Stimulated activated CD4-positive, alpha-beta T cell treated with anti-CD3 and anti-CD28 coated beads, TNF-alpha, amount 100 ng/mL, for 24 hours (primary cell): ENCODE results near the gene C22orf39.

Experiments used
- DNase-seq, 3 experiments: peaks; one replicate each; pipeline ENCODE4 v3.0.0-alpha.2; 2020; ENCODE audit warnings: low read depth in 3 of 3

The C22orf39 gene

DNA sequence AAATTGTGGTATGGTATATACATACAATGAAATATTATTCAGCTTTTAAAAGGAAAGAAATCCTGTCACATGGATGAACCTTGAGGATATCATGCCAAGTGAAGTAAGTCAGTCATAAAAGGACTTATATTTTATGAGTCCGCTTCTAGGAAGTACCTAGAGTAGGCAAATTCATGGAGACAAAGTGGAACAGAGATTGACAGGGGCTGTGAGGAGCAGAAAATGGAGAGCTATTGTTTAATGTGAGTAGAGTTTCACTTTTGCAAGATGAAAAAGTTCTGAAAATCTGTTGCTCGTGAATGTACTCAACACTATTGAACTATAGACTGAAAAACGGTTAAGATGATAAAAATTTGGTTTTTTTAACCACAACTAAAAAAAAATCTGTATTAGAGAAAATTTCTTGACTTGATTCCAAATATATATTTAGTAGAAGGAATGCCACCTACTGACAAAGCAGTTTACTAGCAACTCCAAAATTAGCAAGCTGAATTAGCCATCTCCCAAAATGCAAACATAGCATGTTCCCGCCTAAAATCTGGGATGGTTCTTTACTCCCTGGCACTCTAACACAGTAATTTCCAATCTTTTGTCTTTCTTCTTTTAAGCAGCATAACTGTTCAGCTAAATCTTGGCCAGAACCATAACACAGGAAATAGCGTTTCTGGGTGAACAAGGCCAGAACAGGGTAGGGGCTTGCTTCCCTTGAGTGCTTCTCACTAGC lies 30.0 kb upstream of the C22orf39 start:
- DNase-seq = no peak

DNA sequence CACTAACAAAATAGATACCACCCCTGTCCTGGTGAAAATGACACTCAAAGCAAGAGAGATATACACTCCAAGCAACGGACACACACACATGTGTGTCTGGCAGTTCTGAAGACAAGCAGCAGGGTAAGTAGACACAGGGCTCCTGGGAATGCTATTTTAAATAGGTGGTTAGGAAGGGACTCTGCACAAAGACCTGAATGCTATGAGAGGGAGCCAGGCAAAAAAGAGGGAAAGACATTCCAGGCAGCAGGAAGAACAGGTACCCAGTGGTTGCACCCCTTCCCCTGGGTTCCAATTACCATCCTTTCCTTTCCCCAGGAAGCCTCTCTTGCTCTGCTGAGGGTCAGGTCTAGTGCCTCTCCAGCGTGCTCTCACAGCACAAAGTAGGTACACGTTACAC lies 28.5 kb upstream of the C22orf39 start:
- DNase-seq = no peak

DNA sequence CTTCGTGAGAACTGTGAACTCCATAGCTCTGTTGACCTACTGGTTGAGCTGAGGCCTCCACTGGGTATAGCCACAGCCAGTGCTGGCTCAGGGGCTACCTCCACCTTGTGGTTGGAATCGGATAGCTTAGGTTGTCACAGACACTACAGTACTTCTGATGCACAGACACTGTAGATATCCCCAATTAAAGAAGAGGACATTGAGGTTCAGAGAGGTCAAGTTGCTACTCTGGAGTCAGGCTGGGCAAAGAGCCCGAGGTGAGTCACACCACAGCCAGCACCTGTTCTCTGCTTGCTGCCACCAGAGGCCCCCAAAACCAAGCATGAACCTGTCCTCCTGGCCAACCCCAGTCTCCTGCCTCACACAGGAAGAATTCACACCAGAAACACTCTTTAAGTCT lies 26.1 kb upstream of the C22orf39 start:
- DNase-seq = no peak

DNA sequence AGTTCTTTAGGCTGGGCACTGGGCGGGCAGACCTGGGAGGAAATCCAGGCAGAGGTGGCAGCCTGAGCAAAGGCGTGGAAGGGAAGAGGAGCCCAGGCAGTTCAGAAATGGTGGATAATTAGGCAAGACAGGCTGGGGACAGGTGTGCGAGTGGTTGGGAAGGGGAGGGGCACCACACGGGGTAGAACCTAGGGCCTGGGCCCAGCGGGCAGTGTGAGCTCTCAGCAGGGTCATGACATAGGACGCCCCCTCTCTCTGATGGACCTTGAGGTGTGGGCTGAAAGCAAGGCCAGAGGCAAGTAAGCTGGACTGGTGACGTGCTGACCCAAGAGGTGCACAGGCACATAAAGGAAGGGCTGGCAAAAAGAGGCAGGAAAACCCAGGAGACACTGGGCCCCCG lies 24.7 kb upstream of the C22orf39 start:
- no peak for DNase-seq

DNA sequence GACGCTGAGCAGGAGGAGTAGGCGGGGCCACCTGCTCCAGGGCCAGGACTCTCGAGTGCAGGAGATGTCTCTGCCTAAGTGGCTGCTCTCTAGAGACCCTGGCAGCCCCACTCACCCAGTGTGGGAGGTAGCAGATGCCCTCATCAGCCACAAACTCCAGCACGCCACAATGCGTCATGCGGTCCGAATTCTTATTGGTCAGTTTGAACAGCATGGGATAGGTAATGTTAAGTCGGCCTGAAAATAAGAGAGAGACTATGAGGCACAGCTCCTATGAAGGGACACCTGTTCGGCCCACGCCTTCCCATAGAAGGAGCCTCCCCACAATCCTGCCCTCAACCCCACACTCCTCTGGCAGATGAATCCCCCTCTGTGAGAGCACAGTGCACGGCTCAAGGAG lies 24.1 kb upstream of the C22orf39 start:
- no peak for DNase-seq

DNA sequence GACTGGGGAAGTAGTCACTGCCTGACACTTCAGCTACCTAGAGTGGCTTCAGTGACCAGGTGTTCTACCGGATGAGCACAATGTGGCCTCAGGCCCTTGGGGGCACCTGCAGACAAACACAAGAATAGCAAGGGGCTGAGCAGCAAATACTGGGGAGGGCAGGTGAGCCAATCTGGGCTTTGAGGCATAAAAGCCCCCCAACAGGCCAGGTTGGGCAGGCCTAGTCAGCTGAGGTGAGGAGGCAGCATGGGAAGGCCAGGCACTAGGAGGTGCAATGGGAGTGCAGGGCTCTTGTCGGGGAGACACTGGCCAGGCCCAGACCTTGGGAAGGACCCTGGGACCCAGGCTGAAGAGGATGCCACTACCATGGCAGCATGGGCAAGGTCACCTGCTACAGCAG lies 22.5 kb upstream of the C22orf39 start:
- no peak for DNase-seq

DNA sequence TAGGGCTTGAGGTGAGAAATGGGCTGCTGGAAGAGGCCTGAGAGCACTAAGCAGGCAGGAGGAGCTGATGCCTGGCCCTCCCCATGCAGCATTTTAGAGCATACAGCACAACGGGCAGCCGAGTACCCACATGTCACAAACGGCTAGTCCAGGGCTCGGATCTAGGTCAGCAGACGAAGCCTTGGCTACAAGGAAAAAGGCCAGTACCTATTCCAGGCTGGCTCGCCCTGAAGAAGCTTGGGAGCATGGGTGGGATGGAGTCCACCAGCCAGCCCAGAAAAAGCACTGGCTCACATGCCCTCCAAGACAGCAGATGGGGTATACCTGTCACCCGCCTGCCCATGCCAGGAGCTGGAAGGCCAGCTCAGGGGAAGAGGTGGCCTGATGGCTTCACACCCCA lies 21.9 kb upstream of the C22orf39 start:
- no peak for DNase-seq

DNA sequence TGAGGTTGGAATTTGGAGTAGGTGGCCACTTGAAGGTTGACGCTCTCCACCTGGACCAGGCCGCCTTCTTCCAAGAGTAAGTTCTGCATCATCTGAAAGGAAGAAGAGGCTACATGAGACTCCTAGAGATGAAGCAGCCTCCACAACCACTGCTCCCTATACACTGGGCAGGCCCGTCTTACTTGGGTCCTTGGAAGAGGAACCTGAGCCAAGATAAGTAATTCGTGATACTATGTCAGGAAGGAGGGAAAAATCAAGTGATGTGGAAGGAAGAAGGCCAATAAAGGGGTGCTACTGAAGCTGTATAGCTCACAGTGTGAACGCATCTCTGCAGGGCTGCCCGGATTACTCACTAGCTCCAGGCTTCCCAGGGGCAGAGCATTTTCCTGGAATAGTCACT lies 20.4 kb upstream of the C22orf39 start:
- DNase-seq = no peak

DNA sequence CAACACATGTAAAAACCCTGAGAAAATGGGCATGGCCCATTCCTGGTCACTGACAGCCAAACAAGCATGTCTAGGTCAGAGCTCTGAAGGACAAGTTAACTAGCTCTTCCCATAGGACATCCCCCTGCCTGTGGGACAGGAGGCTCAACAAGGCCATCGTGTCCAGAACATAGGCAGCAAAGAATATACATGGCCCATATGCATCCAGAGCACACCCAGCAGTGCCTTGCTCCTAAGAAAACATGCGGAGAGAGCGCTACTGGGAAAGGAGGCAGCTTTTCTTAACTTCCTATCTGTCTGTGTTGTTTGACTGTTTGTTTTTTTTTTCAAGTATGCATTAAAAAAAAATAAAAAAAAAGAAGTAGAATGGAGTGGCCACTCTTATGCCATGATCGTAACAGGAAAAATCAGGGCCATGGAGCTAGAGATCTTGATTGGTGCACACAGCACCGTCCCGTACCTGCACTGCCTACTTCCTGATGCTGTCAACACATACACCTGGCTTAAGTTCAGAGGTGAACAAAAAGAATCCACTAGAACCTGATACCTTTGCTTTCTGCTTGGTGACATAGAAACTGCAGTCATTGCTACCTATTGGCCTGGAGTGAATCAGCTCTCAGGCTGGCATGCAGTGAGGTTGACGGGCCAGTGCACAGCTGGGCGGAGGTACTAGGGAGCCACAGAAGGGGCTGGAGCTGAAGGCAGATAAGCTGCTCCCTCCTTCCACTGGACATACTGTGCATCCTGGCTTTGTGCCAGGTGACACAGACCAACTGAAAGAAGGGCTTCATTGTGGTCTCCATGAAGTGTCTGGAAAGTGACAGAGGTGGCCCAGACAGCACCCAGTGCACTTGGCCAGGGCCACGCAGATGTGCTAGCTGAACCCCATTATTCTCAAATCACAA lies 19.6 kb upstream of the C22orf39 start:
- no peak for DNase-seq

DNA sequence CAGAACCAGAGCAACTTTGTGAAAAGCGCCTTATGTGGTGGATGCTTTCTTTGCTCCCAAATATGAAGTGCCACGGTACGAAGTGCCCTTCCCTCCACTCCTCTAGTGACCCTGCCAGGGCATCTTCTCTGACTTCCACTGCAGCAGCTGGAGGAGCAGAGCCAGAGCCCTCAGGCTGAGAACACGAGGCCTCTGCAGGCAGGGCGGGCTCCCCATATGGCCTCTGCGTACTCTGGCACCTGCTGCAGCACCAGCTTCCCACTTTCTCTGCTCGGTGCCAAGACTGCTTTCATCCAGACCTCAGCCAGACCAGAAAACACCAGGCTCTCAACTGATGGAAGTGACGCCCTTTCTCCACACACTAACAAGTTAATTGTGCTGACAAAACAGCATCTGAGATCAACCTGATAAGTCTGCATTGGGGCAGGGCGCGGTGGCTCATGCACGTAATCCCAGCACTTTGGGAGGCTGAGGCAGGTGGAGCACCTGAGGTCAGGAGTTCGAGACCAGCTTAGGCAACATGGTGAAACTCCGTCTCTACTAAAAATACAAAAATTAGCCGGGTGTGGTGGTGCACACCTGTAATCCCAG lies 18.7 kb upstream of the C22orf39 start:
- no peak for DNase-seq

DNA sequence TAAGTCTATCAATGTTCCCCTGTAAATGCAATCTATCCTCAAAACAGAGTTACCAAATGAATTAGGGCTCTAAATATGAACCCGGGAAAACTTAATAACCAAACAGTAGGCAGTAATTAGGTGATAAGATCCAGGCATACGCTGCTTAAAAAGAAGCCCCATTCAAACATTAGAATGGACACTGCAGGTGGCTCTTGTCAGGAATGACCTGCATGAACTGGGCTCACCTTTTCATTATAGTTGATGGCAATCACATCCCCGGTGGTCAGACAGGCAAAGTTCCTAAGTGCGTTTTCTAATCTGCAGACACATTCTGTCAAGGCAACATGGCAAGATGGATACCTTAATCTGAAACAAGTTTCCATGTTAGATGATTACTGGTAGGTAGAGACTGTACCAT lies 17.5 kb upstream of the C22orf39 start:
- DNase-seq = no peak

DNA sequence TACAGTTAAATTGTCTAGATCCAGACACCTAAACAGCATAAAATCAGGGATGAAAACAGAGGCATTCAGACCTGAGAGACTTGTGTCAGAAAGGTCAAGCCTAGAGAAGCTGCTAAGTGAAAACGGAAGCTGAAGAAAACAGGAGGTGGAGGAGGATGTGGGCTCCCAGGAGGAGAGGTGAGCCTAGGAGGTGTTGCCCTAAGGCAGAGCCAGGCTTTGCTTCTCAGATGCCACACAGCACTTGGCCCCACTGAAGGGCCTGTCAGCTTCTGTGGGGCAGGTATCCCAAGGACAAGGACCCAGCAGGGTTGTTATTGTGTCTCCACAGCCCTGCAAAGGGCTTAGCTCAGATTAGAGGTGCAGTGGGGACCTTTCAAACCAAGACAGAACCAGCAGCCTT lies 17.0 kb upstream of the C22orf39 start:
- DNase-seq = no peak

DNA sequence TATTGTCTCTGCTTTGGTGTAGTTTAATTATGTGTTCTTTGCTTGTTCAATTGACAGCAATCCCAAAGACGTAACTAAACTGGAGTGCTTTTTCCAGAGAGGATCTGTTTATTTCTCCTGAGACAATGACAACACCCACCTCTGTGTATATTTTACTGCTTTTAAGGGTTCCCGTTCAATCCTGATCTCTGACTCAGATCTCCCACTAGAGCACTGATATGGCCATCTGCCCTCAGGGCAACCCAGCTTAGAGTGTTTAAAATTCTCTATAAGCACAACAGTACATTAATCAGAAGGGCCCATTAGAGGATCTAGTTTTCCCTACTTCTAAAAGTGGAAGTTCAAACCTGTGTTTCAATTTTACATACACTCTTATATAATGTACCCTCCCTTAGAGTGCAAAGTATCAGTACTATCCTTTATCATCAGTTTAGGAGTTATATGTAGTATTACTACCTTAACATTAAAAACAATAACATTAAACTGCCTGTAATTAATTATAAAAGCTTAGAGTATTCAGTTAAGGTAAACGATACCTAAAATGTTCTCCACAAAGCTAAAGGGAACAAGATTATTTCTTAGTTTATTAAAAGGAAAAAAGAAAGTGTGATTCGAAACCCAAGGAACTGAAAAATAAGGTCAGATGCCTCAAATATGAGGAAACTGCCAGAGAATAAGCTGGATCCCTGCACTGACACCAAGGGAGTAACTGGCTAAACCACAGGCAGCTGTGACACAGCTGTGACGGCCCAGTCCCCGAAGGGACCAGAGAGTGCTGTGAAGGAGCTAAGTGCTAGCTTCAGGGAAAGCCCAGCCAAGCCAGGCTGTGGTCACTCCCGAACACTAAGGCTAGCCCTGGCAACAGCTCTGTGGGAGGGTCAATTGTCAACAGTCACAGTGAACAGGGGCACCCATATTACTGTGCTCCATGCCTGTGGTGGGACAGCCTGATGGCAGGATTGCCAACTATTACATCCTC lies 16.3 kb upstream of the C22orf39 start:
- DNase-seq = no peak

DNA sequence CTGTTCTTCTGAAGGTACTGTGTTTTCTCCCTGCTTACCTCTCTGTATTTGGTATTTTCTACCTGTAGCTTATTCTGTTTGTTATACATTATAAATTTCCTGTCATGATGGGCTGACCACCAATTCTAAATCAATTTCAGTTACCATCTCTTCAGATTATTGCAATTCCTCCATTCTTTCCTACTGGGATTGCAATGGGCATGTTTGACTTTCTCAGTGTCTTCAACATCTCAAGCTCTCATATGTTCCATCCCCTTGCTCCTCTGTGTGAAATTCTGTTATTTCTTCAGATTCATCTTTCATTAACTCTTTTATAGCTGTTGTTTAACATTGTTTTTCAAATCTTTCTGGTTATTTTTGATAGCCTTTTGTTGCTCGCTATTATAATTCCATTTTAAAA lies 15.5 kb upstream of the C22orf39 start:
- no peak for DNase-seq

DNA sequence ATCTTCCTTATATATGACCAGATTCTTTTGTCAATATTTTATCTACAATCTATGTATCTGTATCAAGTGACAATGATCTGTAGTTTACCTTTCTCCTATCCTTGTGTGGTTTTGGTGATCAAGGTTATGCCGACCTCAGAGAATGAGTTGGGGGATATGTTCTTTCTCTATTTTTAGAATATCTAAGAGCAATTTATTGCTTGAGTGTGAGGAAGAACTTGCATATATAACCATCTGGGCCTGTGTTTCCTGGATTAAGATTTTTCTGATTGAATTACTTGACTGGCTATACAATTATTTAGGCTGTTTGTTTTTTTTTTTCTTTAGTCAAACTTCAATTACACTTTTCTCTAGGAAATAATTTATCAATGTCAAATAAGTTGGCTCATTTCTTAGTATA lies 14.0 kb upstream of the C22orf39 start:
- no peak for DNase-seq

DNA sequence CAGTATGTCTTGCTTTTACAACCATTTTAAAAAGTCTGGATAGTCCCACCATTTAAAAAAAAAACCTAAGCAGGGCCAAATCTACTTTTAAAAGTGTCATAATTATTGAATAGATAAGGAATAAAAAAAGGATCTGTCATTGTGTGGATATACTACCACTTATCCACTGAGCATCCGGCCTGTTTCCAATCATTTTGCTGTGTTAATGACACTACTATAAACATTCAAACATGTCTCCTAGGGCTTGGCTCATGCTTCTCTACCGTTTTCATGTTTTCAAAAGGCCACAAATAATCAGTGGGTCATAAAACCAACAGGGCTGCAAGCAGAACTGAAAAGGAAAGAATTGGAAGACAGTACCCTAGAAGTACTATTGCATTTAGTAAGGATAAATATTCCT lies 12.5 kb upstream of the C22orf39 start:
- no peak for DNase-seq

DNA sequence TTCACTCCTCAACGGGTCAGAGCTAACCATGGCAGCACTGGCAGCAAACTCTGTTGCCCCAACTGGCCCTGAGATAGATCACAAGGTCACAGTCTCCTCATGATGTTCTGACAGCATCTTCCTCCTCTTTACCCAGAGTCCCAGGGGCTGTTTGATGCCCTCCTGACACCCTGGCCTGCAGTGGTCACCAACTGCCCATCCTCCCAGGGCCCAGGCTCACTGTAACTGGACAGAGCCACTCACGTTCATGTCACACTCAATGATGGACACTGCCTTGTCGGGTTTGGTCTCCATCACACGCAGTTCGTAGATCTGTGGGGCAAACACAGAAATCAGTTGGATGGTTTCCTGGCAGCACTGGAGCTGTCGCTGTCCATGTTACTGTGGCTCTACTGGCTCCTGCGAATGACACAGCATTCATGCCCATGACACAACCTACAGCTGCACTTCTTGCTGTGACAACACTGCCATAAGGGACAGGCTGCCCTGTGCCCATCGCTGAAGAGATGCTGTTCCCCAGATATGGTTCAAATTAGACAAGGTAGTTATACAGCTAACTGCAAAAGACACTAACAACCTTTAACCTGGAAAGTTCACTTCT lies 10.4 kb upstream of the C22orf39 start:
- no peak for DNase-seq

DNA sequence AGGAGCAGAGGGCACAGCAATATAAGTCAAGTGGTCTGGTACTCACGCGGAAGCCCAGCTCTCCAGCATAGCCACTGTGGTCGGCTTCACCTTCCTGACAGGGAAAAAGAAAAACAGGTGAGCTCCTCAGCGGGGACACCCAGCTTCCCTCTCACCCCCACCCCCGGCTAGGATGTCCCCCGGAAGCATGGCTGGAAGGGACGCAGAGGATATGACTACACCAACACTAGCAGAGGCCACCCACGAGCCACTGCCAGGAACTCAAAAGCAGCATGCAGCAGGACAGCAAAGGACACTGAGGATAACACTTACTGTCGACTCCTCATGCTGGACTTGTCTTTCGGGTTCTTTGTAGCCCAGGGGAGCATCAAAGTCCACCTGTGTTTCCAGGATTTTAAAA lies 9.0 kb upstream of the C22orf39 start:
- no peak for DNase-seq

DNA sequence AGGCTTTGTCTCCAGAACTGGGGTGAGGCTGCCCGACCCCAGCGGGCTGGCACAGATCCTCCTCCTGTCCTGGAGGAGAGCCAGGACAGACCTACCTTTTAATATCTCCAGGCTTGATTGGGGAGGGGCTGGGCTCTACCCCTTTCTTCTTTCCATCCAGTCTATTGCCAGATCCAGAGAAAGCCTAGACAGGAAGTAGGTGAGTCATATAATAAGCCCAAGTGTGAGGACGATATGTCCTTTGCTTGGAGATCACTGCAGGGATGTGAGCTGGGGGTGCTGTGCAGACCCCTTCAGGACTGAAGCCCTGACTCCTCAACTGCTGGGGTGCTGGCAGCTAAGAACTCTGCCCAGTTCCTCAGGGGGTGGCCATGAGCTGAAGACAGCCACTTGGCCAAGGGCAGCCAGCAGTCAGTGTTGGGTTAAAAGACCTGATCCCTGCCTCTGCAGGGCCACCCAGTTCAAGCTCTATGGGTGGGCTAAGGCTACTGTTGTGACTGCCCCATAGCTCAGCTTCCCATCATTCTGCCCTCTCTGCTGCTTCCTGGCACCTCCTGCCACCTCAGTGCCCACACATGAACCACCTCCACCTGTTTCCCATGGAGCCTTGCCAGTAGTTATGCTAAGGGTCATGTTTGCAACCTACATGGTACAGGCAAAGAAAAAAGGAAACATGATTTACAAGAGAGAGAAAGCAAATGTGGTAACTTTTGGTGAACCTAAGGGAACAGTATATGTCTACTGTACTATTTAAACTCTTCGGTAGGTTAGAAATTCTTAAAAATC lies 8.3 kb upstream of the C22orf39 start:
- no peak for DNase-seq

DNA sequence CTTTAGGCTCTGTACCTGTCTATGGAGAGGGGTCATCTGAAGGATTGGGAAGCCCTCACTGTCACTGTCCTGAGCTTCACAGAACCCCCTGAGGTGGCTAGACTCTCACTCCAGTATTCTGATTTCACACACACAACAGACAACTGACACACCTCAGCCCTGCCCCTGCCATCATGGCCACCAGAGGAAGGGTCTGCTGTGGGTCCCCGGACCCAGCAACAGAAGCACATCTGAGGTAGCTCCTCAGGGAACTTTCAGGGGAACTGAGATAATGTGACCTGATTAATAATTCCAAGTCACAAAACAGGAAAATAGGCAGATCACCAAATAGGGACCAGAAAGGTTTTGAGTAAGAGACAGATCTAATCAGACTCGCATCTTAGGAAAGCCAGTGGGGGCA lies 7.5 kb upstream of the C22orf39 start:
- no peak for DNase-seq

DNA sequence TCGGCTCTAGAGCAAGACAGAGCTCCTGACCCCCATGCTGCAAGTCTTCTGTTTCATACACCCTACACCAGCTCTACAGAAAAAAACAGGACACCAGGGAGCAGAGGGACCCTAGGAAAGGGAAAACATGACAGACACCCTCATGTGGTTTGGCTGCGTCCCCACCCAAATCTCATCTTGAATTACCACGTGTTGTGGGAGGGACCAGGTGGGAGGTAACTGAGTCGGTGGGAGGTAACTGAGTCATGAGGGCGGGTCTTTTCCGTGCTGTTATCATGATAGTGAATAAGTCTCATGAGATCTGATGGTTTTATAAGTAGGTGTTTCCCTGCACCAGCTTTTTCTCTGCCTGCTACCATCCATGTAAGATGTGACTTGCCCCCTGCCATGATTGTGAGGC lies 6.6 kb upstream of the C22orf39 start:
- no peak for DNase-seq
